ENCODE data around the gene CLASP1. TPM values are rescaled to one million over a fixed set of nuclear protein-coding genes. Genes with fewer than 3 reads are reported as not detected.

The CLASP1 gene
- total RNA-seq, 1 experiment from 2014 or later: 45.9 TPM

DNA sequence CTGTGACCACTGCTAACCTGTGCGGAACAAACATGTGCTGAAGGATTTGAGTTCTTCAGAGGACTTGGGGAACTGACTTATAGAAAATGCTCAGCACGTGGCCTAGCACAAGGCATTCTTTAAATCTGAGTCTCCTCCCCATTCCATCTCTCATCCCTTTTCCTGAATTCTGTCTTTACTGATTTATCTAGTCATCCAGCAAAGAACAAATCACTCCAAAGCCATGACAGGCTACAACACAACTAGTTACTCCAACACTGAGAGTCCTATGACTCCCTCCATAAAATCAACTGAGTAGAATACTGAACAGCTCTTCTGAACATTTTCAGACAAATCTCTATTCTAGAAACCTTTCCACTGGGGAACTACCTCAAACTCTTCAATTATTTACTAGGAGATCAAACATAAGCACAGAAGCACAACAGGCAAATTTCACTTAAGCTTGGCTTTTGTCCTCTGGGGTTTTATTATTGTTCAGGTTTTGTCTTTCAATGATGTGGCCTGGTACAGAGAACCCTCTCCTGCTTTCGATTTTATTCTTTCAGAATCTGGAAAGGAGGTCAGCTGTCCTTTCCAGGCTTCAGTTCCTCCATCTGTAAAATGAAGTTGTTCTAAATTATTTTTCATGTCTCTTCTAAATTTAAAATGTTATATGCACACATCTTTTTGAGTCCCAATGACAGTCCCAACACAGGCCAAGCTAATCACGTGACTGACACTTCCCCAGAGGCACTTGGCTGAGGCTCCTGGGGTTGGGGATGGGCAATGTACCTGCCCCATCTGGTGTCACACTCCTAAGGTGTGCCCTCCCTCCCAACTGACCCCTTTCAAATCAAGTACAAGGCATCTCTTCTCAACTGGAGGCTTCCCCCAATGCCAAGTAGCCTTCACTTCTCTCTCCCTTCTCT lies 86.7 kb downstream of the CLASP1 start:
- no peak overlapping the region for H3K4ac ChIP-seq (ENCODE audit: low read depth, low read length)
- H3K14ac ChIP-seq (ENCODE audit: insufficient read depth, low read length): no peak overlapping the region
- H4K5ac ChIP-seq (ENCODE audit: insufficient read length, low read depth, low read length): no peak overlapping the region
- no peaks in the 10 kb centered on the region for H3K27me3 Mint-ChIP-seq (ENCODE audit: low read depth)
- no peak overlapping the region for H3T11ph ChIP-seq (ENCODE audit: low read length)
- H4K20me1 ChIP-seq (ENCODE audit: control insufficient read depth, insufficient read depth, insufficient read length): no peaks in the 10 kb centered on the region
- H3K56ac ChIP-seq (ENCODE audit: insufficient read length, low read depth, low read length): no peak overlapping the region
- H4K91ac ChIP-seq (ENCODE audit: insufficient read length, low read depth, low read length): no peak overlapping the region
- H3K4me1 Mint-ChIP-seq: peaks cover 13 to 16% of the 10 kb centered on the region in 2 experiments
- no peak for DNase-seq
- no peak overlapping the region for H2BK120ac ChIP-seq (ENCODE audit: low read depth, low read length, poor library complexity, severe bottlenecking)
- no peak overlapping the region for H3K4me2 ChIP-seq (ENCODE audit: insufficient read depth, insufficient read length, low read length)
- no peak overlapping the region for H2AK5ac ChIP-seq (ENCODE audit: insufficient read length, low read length)
- no peaks in the 10 kb centered on the region for H3K23me2 ChIP-seq (ENCODE audit: insufficient read length, low read depth, low read length, poor library complexity, severe bottlenecking)
- H3K18ac ChIP-seq (ENCODE audit: insufficient read length, low read depth, low read length): no peak overlapping the region
- no peak overlapping the region for H2BK5ac ChIP-seq (ENCODE audit: insufficient read length, low read length)
- H3K23ac ChIP-seq (ENCODE audit: insufficient read length, low read depth, low read length): no peak overlapping the region
- H3K79me2 ChIP-seq (ENCODE audit: insufficient read depth, low read length): peaks cover 2% of the 10 kb centered on the region; the same call in 1 of the 2 replicates
- no peak overlapping the region for H4K8ac ChIP-seq (replicated peaks; ENCODE audit: insufficient read length, low read depth, low read length)
- H2BK20ac ChIP-seq (ENCODE audit: low read depth, low read length, poor library complexity, severe bottlenecking): no peak overlapping the region
- TF ChIP-seq, protein P1, sequence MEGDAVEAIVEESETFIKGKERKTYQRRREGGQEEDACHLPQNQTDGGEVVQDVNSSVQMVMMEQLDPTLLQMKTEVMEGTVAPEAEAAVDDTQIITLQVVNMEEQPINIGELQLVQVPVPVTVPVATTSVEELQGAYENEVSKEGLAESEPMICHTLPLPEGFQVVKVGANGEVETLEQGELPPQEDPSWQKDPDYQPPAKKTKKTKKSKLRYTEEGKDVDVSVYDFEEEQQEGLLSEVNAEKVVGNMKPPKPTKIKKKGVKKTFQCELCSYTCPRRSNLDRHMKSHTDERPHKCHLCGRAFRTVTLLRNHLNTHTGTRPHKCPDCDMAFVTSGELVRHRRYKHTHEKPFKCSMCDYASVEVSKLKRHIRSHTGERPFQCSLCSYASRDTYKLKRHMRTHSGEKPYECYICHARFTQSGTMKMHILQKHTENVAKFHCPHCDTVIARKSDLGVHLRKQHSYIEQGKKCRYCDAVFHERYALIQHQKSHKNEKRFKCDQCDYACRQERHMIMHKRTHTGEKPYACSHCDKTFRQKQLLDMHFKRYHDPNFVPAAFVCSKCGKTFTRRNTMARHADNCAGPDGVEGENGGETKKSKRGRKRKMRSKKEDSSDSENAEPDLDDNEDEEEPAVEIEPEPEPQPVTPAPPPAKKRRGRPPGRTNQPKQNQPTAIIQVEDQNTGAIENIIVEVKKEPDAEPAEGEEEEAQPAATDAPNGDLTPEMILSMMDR (conservative IDR thresholded peaks at IDR 0.05): no peak
- H3K9ac ChIP-seq (ENCODE audit: extremely low read depth, insufficient read length, low read length): no peak overlapping the region
- no peaks in the 10 kb centered on the region for H3K79me1 ChIP-seq (ENCODE audit: insufficient read depth, low read depth, low read length, poor library complexity, severe bottlenecking)
- no CpG with 5 or more reads among the region's 4 CpGs for WGBS (ENCODE audit: extremely low coverage, insufficient read length, low lambda C conversion rate)
- no peak overlapping the region for H3K4me3 Mint-ChIP-seq
- H3K9me3 Mint-ChIP-seq: peaks cover 14 to 20% of the 10 kb centered on the region in 2 experiments
- peak overlapping the region in 1 of 3 experiments; percentile 2; a peak in 1 of 7 replicates for H3K27ac Mint-ChIP-seq
- H3K27ac ChIP-seq (ENCODE audit: insufficient read length, low read depth, low read length): no peak overlapping the region
- no peaks in the 10 kb centered on the region for H3K4me1 ChIP-seq (ENCODE audit: insufficient read depth, low read length)
- no peak overlapping the region for H2AFZ ChIP-seq (ENCODE audit: low read length)
- H2BK12ac ChIP-seq (ENCODE audit: insufficient read length, low read depth, low read length): no peak overlapping the region
- H3K36me3 Mint-ChIP-seq (ENCODE audit: insufficient read depth in 1 of 3, low read depth in 3 of 3): peaks cover 11 to 21% (median 13%) of the 10 kb centered on the region in 3 experiments; a peak in 6 of 7 replicates
- H3K27me3 ChIP-seq (ENCODE audit: insufficient read depth, low read length): no peaks in the 10 kb centered on the region
- H2BK15ac ChIP-seq (ENCODE audit: low read depth, low read length): no peak overlapping the region
- peaks cover 9% of the 10 kb centered on the region for H3K9me3 ChIP-seq (ENCODE audit: control insufficient read depth, low read depth, low read length)

Data from H9 (cell line).